Panc1 (cell line): ENCODE data around the gene NPTXR. TPM values are rescaled to one million over a fixed set of nuclear protein-coding genes. Genes with fewer than 3 reads are reported as not detected.

Experiments
- ATAC-seq: fragments of 200-7000 bp; cut with Tn5 transposase; 2 replicates; pipeline ENCODE4 v1.9.1; 2020; ENCODE audit warnings: mild to moderate bottlenecking, moderate library complexity
- BruUV-seq: library from RNA; stranded (reverse); fragments of 400-500 nt; replicated peaks from 2 replicates; lab custom pipeline; 2021; lab: Mats Ljungman, UMichigan
- CTCF ChIA-PET: fragments of 300-600 bp; sonication (Branson Sonifier 250); formaldehyde crosslinking; loops from one replicate; lab custom pipeline; 2022; ENCODE audit warnings: antibody characterized with exemption; lab: Charles Lee
- POLR2A ChIA-PET: fragments of 300-600 bp; sonication (Branson Sonifier 250); formaldehyde crosslinking; loops from one replicate; lab custom pipeline; 2022; ENCODE audit warnings: antibody characterized with exemption; lab: Charles Lee
- DNase-seq: peaks from one replicate; pipeline ENCODE4 v3.0.0-alpha.2; 2010; ENCODE audit warnings: low read depth, low spot score
- H3K27ac ChIP-seq: 2 replicates; pipeline ENCODE4 v1.5.1; 2011; ENCODE audit warnings: mild to moderate bottlenecking, low read length, inconsistent platforms
- H3K27me3 ChIP-seq: fragments of 200-500 bp; sonication (Bioruptor generic); 2 replicates; pipeline ENCODE4 v1.6.0; 2014; ENCODE audit warnings: low read length, inconsistent platforms; ENCODE audit not compliant: control insufficient read depth, insufficient read depth
- H3K36me3 ChIP-seq: fragments of 200-500 bp; sonication (Bioruptor generic); 2 replicates; pipeline ENCODE4 v1.5.1; 2014; ENCODE audit warnings: inconsistent platforms, mild to moderate bottlenecking, low read length, moderate library complexity; ENCODE audit not compliant: control insufficient read depth, insufficient read depth
- H3K4me1 ChIP-seq: 2 replicates; pipeline ENCODE4 v1.5.1; 2011; ENCODE audit warnings: inconsistent platforms, mild to moderate bottlenecking, low read length, moderate library complexity; ENCODE audit not compliant: control insufficient read depth, insufficient read depth
- H3K4me3 ChIP-seq, 2 experiments: 2 replicates each; pipeline ENCODE4 v1.5.1; 2011 to 2012; ENCODE audit warnings: low read depth in 2 of 2, low read length in 2 of 2, mild to moderate bottlenecking in 2 of 2, inconsistent platforms in 1 of 2, moderate library complexity in 1 of 2
- H3K9me3 ChIP-seq: fragments of 200-500 bp; sonication (Bioruptor generic); 2 replicates; pipeline ENCODE4 v1.5.1; 2014; ENCODE audit warnings: low read depth, mild to moderate bottlenecking, inconsistent platforms, low read length, moderate library complexity; ENCODE audit not compliant: control insufficient read depth, insufficient read depth
- CTCF ChIP-seq: fragments of 450-650 bp; IDR thresholded peaks from 2 replicates; pipeline ENCODE4 v1.5.1; 2017; ENCODE audit warnings: mild to moderate bottlenecking
- POLR2AphosphoS5 ChIP-seq: IDR thresholded peaks from 2 replicates; pipeline ENCODE4 v1.6.1; 2012; ENCODE audit warnings: mild to moderate bottlenecking, low read depth, low read length, moderate library complexity
- REST ChIP-seq, 2 experiments: IDR thresholded peaks; 2 replicates each; pipeline ENCODE4 v1.6.1; 2011 to 2012; ENCODE audit warnings: low read depth in 2 of 2, control low read depth in 1 of 2, low read length in 1 of 2, mild to moderate bottlenecking in 1 of 2, moderate library complexity in 1 of 2; ENCODE audit not compliant: insufficient read depth in 1 of 2
- SIN3A ChIP-seq: IDR thresholded peaks from 2 replicates; pipeline ENCODE4 v1.6.1; 2012; ENCODE audit warnings: low read depth, mild to moderate bottlenecking, low read length, moderate library complexity, borderline replicate concordance; ENCODE audit not compliant: insufficient read depth
- TCF7L2 ChIP-seq: IDR thresholded peaks from 2 replicates; pipeline ENCODE4 v1.6.1; 2011; ENCODE audit warnings: mild to moderate bottlenecking, low read depth, low read length, inconsistent platforms
- in situ Hi-C: cut with HindIII; loops from 2 replicates; pipeline ENCODE4 v1.10.0; 2016; ENCODE audit warnings: low sequenced_read_pairs, low pct_unique_long_range_greater_than_20kb
- intact Hi-C: fragments of 100-400 bp; cut with micrococcal nuclease; formaldehyde crosslinking; loops from one replicate; pipeline ENCODE4 v1.10.0; 2022; ENCODE audit not compliant: unreplicated experiment
- total RNA-seq: library from RNA; stranded (reverse); gene quantifications from one replicate; pipeline ENCODE4 v1.2.1, GENCODE V29; 2021; ENCODE audit not compliant: unreplicated experiment

The NPTXR gene
- total RNA-seq, 1 experiment from 2014 or later, result 32.6 TPM

GRCh38 chr22:38840129-38840528 lies 3.7 kb downstream of the NPTXR start:
- Histone ChIP-seq H3K4me3 (no peak overlapping the region), H3K27me3 (no peaks in the 10 kb centered on the region), H3K4me1 (peaks cover 21% of the 10 kb centered on the region), H3K9me3 (no peaks in the 10 kb centered on the region), H3K36me3 (no peaks in the 10 kb centered on the region), H3K27ac (no peak overlapping the region)
- CTCF ChIA-PET, result no interaction called here
- no TSS peak for BruUV-seq
- no peak for ATAC-seq
- TF ChIP-seq SIN3A, result no peak
- TF ChIP-seq REST (IDR thresholded peaks at IDR 0.05; ENCODE audit: insufficient read depth in 1 of 2, low read depth in 2 of 2, low read length in 1 of 2), result no peak
- no peak for TF ChIP-seq POLR2AphosphoS5
- no peak for TF ChIP-seq CTCF
- no peak for TF ChIP-seq TCF7L2
- no peak for DNase-seq
- in situ Hi-C loops, result no loop called here
- POLR2A ChIA-PET, result interaction anchor here (0.7 kb wide), 1 partner anchor 14 kb away, joined by 4 read pairs; no protein-coding TSS in a partner anchor
- intact Hi-C loops, result no loop called here

- CTCF ChIA-PET, result no interaction called here
- no peaks in the 10 kb centered on the region for H3K9me3 ChIP-seq
- H3K36me3 ChIP-seq, result no peaks in the 10 kb centered on the region
- no peak for DNase-seq
- ATAC-seq, result no peak
- H3K27me3 ChIP-seq, result no peaks in the 10 kb centered on the region
- no peak overlapping the region for H3K27ac ChIP-seq
- POLR2A ChIA-PET, result interaction anchor here (0.7 kb wide), 1 partner anchor 15 kb away, joined by 4 read pairs; no protein-coding TSS in a partner anchor
- TF ChIP-seq SIN3A (no peak), REST (IDR thresholded peaks at IDR 0.05; ENCODE audit: insufficient read depth in 1 of 2, low read depth in 2 of 2, low read length in 1 of 2) (no peak), CTCF (no peak), POLR2AphosphoS5 (no peak), TCF7L2 (no peak)
- H3K4me1 ChIP-seq, result peaks cover 21% of the 10 kb centered on the region
- intact Hi-C loops, result no loop called here
- no peak overlapping the region for H3K4me3 ChIP-seq
- in situ Hi-C loops, result no loop called here
- BruUV-seq, result no TSS peak
These were observed 4.1 kb downstream of the NPTXR start for GRCh38 chr22:38839686-38840085.
